WTC11 (cell line): ENCODE data around the gene NFAT5.

Experiments
- ETV6 ChIP-seq: sonication (generic); formaldehyde crosslinking; IDR thresholded peaks from 2 replicates; pipeline ENCODE4 v1.8.1; 2022; ENCODE audit warnings: mild to moderate bottlenecking, missing genetic modification reagents
- SMAD4 ChIP-seq: sonication (generic); formaldehyde crosslinking; IDR thresholded peaks from 2 replicates; pipeline ENCODE4 v1.8.0; 2022; ENCODE audit warnings: mild to moderate bottlenecking, missing genetic modification reagents
- TCF7 ChIP-seq: sonication (generic); formaldehyde crosslinking; IDR thresholded peaks from 2 replicates; pipeline ENCODE4 v1.8.0; 2022; ENCODE audit warnings: mild to moderate bottlenecking, low read depth, missing genetic modification reagents, moderate library complexity
- ZBTB21 ChIP-seq: sonication (generic); formaldehyde crosslinking; IDR thresholded peaks from 2 replicates; pipeline ENCODE4 v1.8.1; 2023; ENCODE audit warnings: mild to moderate bottlenecking, missing genetic modification reagents, borderline replicate concordance
- ZNF121 ChIP-seq: sonication (generic); formaldehyde crosslinking; IDR thresholded peaks from 2 replicates; pipeline ENCODE4 v1.8.0; 2023; ENCODE audit warnings: missing genetic modification reagents
- ZNF263 ChIP-seq: sonication (generic); formaldehyde crosslinking; IDR thresholded peaks from 2 replicates; pipeline ENCODE4 v1.8.1; 2022; ENCODE audit warnings: low read depth, mild to moderate bottlenecking, moderate library complexity, missing genetic modification reagents
- TF ChIP-seq, protein P1 (sequence below): sonication (generic); formaldehyde crosslinking; IDR thresholded peaks from 2 replicates; pipeline ENCODE4 v1.8.1; 2022; ENCODE audit warnings: missing genetic modification reagents, borderline replicate concordance
- TF ChIP-seq, protein P2 (sequence below): fragments of 200-600 bp; IDR thresholded peaks from 2 replicates; pipeline ENCODE4 v1.8.0; 2022; ENCODE audit warnings: antibody characterized with exemption
- TF ChIP-seq, protein P3 (sequence below): sonication (generic); formaldehyde crosslinking; IDR thresholded peaks from 2 replicates; pipeline ENCODE4 v1.8.1; 2022; ENCODE audit warnings: mild to moderate bottlenecking, moderate library complexity, missing genetic modification reagents

DNA sequence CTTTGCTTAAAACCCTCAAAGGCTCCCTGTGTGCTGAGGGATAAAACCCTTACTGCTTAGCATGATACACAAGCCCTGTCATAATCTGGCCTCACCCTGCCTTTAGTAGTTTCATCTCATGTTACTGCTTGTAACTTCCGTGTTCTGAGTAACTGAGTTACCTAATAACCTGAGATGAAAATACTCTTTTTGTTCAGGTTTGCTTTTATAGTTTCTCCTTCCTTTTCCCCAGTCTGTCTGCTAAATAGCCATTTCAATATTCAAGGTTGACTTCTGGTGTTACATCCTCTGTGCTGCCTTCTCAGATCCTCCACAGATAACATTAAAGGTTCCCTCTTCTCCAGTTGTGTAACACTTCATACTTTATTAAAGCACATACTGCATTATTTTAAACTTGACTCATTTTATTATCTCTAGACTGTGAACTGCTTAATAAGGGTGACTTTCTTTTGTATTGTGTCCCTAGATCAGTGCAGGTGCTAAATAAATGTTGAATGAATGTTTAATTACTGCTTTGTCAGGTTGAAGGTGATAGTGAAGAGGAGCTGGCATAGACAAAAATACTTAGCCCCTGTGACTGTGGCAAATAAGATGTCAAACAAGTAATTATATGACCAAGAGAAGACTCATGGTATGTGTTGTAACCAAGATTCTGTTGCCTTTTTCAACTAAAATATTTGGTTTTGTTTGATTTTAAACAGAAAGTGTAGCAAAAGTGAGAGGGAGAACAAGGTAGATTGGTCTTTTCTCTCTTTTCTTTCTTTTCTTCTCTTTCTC lies 47.8 kb downstream of the NFAT5 start:
- TF ChIP-seq, protein P1, sequence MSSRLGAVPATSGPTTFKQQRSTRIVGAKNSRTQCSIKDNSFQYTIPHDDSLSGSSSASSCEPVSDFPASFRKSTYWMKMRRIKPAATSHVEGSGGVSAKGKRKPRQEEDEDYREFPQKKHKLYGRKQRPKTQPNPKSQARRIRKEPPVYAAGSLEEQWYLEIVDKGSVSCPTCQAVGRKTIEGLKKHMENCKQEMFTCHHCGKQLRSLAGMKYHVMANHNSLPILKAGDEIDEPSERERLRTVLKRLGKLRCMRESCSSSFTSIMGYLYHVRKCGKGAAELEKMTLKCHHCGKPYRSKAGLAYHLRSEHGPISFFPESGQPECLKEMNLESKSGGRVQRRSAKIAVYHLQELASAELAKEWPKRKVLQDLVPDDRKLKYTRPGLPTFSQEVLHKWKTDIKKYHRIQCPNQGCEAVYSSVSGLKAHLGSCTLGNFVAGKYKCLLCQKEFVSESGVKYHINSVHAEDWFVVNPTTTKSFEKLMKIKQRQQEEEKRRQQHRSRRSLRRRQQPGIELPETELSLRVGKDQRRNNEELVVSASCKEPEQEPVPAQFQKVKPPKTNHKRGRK (CRISPR knock-in tag) = no peak
- no peak for TF ChIP-seq ZNF263 (CRISPR knock-in tag)
- TF ChIP-seq, protein P2, sequence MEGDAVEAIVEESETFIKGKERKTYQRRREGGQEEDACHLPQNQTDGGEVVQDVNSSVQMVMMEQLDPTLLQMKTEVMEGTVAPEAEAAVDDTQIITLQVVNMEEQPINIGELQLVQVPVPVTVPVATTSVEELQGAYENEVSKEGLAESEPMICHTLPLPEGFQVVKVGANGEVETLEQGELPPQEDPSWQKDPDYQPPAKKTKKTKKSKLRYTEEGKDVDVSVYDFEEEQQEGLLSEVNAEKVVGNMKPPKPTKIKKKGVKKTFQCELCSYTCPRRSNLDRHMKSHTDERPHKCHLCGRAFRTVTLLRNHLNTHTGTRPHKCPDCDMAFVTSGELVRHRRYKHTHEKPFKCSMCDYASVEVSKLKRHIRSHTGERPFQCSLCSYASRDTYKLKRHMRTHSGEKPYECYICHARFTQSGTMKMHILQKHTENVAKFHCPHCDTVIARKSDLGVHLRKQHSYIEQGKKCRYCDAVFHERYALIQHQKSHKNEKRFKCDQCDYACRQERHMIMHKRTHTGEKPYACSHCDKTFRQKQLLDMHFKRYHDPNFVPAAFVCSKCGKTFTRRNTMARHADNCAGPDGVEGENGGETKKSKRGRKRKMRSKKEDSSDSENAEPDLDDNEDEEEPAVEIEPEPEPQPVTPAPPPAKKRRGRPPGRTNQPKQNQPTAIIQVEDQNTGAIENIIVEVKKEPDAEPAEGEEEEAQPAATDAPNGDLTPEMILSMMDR = no peak
- no peak for TF ChIP-seq TCF7 (CRISPR knock-in tag)
- no peak for TF ChIP-seq ETV6
- TF ChIP-seq SMAD4 (CRISPR knock-in tag) = no peak
- TF ChIP-seq, protein P3, sequence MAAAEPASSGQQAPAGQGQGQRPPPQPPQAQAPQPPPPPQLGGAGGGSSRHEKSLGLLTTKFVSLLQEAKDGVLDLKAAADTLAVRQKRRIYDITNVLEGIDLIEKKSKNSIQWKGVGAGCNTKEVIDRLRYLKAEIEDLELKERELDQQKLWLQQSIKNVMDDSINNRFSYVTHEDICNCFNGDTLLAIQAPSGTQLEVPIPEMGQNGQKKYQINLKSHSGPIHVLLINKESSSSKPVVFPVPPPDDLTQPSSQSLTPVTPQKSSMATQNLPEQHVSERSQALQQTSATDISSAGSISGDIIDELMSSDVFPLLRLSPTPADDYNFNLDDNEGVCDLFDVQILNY = no peak
- TF ChIP-seq ZBTB21 = no peak
- no peak for TF ChIP-seq ZNF121 (CRISPR knock-in tag)
